Tibial nerve (tissue), 4 donors: ENCODE data around the gene PRKAG2.

ENCODE experiments used
- EP300 ChIP-seq, 2 donors: sonication (generic); formaldehyde crosslinking; IDR thresholded peaks; one replicate each; pipeline ENCODE4 v1.6.1; 2017; ENCODE audit warnings: antibody characterized with exemption in 2 of 2, mild to moderate bottlenecking in 1 of 2
- POLR2A ChIP-seq, 2 donors: fragments of 450-650 bp; IDR thresholded peaks; one replicate each; pipeline ENCODE4 v1.6.1; 2017; ENCODE audit warnings: antibody characterized with exemption in 2 of 2, mild to moderate bottlenecking in 2 of 2, moderate library complexity in 2 of 2
- TF ChIP-seq, protein P1 (sequence below), 5 experiments: fragments of 200-600 bp in 3 of 5; fragments of 450-650 bp in 2 of 5; sonication (generic) in 3 of 5; IDR thresholded peaks; one replicate each; pipeline ENCODE4 v1.5.1; 2016 to 2019; ENCODE audit warnings: antibody characterized with exemption in 5 of 5, mild to moderate bottlenecking in 3 of 5, moderate library complexity in 2 of 5

DNA sequence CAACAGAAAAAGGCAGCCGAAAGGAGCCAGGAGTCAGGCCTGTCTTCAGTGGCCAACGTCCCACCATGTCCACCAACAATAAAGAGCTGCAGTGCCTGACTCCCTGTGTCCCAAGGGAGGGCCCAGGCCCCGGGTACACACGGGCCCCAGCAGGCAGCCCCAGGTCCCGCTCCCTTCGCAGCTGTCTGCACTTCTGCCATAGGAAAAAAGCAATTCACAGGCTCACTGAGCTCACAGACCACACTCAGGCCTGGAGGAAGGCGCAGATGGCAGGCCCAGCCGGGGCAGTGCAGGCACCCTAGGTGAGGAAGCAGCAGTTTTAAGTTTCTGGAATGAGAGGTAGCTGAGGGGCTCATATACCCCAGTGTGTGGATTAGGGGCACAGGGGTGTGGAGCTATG, 100.5 kb downstream of the PRKAG2 start:
- TF ChIP-seq, protein P1, sequence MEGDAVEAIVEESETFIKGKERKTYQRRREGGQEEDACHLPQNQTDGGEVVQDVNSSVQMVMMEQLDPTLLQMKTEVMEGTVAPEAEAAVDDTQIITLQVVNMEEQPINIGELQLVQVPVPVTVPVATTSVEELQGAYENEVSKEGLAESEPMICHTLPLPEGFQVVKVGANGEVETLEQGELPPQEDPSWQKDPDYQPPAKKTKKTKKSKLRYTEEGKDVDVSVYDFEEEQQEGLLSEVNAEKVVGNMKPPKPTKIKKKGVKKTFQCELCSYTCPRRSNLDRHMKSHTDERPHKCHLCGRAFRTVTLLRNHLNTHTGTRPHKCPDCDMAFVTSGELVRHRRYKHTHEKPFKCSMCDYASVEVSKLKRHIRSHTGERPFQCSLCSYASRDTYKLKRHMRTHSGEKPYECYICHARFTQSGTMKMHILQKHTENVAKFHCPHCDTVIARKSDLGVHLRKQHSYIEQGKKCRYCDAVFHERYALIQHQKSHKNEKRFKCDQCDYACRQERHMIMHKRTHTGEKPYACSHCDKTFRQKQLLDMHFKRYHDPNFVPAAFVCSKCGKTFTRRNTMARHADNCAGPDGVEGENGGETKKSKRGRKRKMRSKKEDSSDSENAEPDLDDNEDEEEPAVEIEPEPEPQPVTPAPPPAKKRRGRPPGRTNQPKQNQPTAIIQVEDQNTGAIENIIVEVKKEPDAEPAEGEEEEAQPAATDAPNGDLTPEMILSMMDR (IDR thresholded peaks at IDR 0.05), result no peak
- TF ChIP-seq EP300 (IDR thresholded peaks at IDR 0.05) (no peak), POLR2A (IDR thresholded peaks at IDR 0.05) (no peak)
